GM19023 (cell line): Measurements from ENCODE around the gene BTNL2.
"Not testable (repeated sequence)": the region's sequence is repeated elsewhere in the genome, so short reads cannot be mapped to it uniquely, and the experiment has no call there.

Experiments used
- ATAC-seq: cut with Tn5 transposase; IDR thresholded peaks from one replicate; pipeline ENCODE4 v1.9.1; 2021; ENCODE audit warnings: mild to moderate bottlenecking, moderate library complexity; ENCODE audit not compliant: unreplicated experiment

The BTNL2 gene

DNA sequence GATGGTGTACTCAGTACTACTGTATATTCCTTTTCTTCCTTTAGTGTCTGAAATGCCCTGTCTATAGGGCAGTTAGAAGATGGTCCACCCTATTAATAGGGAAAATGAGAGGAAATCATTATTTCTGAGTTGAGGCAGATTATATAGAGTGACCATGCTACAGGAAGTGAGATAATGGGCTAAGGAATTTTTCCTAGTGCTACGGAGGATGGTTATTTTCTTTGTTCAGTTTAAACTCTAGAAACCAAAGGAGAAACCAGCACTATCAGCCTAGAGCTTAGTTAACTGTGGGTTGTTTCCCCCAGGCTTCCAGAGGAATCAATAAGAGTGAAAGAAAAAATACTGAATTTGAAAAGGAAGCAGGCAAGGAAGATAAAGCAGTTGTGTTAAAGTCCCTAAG, 35.8 kb downstream of the BTNL2 start:
- no peak for ATAC-seq

DNA sequence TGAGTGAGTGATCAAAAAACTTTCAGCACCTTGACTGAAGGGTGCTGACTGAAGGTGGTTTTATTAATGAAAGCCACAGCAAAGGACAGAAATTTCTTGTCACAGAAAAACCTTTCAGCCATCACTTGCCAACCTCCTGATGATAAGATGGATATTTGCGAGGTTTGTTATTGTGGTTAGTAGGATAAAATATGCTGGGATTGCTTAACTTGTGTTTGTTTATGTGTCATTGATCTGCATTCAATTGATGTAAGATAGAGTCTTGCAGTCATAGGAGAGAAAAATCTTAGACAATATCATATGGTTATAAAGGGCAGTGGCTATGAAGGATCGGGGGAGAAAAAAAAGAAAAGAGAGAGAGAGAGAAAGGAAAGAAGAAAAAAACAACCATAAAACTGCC, 36.5 kb downstream of the BTNL2 start:
- ATAC-seq, result no peak

DNA sequence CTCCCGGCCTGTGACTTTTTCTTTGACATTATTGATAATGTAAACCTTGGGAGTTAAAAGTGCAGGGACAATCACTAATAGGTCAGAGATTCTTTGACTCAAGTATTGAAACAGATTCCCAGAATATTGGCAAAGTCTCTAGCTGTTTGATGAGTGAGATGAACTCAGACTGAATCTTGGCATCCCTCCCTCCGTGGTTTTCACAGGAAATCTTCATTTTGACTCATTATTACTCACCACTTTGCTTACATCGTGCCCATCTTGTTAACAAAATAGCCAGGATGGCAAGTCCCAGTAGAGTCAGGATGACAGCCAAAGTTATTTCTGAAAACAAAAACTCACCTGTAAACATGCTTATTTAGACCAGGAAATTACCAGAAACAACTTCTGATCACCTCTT, 37.3 kb downstream of the BTNL2 start:
- ATAC-seq, result no peak

DNA sequence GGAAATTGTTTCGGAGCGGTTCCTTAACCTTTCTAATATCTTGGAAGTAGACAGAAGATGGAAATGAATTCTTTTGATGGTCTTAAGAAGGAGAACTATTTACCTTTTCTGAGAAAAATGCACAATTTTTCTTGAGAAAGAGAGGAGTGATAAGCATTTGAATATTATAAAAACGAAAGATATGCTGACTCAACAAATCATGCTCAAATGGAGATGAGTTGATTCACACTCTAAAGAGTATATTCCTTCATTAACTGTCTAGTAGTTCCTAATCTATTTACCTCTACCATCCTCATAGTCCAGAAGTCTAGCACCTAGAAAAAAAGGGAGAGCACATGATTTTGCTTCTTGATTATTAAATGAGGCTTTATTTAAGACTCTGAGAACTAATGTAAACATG, 39.3 kb downstream of the BTNL2 start:
- ATAC-seq, result no peak

DNA sequence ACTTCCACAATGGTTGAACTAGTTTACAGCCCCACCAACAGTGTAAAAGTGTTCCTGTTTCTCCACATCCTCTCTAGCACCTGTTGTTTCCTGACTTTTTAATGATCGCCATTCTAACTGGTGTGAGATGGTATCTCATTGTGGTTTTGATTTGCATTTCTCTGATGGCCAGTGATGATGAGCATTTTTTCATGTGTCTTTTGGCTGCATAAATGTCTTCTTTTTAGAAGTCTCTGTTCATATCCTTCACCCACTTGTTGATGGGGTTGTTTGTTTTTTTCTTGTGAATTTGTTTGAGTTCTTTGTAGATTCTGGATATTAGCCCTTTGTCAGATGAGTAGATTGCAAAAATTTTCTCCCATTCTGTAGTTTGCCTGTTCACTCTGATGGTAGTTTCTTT, 47.8 kb downstream of the BTNL2 start:
- ATAC-seq, result not testable (repeated sequence)

DNA sequence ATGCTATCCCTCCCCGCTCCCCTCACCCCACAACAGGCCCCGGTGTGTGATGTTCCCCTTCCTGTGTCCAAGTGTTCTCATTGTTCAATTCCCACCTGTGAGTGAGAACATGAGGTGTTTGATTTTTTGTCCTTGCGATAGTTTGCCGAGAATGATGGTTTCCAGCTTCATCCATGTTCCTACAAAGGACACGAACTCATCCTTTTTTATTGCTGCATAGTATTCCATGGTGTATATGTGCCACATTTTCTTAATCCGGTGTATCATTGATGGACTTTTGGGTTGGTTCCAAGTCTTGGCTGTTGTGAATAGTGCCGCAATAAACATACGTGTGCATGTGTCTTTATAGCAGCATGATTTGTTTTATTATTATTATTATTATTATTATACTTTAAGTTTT, 48.4 kb downstream of the BTNL2 start:
- not testable (repeated sequence) for ATAC-seq

DNA sequence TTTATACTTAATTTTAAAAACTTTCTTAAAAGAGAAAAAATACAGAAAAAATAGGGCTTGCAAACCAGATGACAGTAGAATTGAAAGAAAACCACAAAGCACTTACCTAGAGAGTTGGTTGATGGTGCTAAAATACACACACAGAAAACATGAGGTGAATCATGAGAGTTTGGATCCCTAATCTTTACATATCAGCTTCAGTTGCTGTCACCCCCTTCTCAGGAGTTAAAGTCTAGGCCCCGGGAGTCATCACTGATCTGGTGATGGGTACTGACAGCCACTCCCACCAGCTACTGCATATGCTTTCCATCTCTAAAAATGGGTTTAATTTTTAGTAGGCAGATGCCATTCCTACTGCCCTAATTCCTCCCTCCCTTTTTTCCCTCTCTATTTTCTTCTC, 52.0 kb downstream of the BTNL2 start:
- ATAC-seq, result no peak

DNA sequence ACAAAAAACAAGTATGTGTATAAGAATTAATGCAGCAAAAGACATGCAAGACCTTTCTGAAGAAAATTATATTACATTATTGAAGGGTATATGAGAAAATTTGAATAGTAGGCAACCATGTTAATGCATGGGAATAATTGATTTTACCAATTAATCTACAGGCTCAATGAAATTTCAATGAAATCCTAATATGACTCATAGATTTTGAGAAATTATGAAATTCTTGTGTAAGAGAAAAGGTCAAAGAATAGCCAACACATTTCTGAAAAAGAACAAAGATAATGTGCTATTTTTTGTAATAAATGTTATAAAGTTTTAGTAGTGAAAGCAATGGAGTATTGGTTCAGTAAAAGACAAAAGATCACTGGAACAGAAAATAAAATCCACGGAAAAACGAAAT, 53.6 kb downstream of the BTNL2 start:
- ATAC-seq, result no peak
